DMS153 treated with DMSO at 0.1 percent for 48 hours (cell line): ENCODE data around the gene FAM107A.

ENCODE experiments used
- DNase-seq: peaks from one replicate; lab custom pipeline; 2025; ENCODE audit not compliant: unreplicated experiment; lab: John Stamatoyannopoulos, UW

The FAM107A gene

DNA sequence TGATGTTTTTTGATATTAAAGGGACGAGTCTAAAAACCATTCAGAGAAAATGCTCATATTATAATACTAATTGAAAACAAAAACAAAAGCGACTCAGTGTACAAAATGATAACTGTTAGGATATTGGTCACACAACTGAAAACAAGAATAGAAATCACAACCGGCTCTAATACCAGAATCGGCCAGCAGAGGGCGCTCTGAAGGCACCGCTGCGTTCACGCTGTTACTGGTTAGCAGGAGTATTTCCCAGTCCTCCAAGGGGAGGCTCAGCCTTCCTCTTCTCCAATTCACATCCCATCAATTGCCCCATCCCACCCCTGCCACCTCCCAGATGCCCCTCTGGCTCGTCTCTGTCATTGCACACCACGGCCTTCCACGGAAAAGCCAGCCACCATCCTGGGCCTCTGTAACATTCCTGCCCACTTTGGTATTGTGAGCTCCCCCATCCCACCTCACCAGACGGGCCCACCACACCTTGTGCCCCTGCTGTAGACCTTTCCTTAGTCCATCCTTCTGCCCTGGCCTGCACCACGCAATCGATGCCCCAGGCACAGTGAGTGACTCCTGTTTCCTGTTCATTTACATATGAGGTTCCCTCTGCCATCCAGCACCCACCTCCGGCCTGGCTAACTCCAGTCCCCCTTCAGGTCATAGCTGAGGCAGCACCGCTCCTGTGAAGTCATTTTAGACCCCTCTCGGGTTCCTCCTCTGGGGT lies 8.5 kb downstream of the FAM107A start:
- no peak for DNase-seq

DNA sequence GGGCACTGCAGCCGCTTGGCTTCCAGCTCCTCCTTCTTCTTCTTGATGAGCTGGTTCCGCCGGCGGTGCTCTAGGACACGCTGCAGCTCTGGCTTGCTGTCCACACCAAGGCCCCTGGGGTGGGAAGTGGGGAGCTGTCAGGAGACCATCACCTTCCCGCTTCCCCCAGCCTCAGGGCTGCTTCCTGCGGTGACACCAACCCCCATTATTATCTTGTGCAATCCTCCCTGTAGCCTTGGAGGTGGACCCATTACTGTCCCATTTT lies 10.0 kb downstream of the FAM107A start:
- DNase-seq = no peak

DNA sequence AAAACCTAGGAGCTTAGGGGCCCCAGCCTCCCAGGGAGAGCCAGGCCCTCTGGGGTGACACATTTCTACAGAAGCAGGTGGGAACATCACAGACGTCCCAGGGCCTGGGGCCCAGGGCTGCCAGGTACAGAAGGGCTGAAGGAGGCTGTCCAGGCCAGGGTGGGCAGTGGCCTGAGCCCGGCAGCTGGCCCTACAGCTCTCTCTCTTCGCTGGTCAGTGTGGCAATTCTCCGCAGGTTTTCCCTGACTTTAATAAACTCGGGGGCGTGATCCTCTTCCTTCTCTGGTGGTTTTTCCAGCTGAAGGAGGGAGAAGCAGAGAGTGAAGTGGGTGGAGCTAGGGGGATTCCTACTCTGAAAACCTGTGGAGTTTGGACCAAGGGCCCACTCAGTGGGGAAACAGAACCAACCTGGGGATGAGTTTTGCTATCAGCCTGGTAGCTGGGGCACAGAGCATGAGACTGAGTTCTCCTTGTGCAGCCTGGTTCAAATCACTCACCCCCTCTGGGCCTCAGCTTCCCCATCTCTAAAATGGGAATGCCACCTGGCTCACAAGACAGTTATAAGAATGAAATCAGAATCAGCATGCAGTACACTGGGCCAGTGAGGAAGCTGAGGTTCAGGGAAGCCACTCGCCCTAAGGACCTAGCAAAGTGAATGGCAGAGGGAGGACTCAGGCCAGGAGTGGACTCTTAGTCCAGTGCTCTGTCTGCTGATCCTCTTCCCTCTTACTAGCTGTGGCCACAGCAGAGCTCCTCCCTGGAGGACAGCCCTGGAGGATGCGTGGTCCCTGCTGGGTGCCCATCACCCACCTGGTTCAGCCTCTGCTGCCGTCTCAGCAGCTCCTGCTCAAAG lies 10.6 kb downstream of the FAM107A start:
- no peak for DNase-seq

GRCh38 chr3:58565621-58566397 lies 11.4 kb downstream of the FAM107A start:
- DNase-seq = no peak

DNA sequence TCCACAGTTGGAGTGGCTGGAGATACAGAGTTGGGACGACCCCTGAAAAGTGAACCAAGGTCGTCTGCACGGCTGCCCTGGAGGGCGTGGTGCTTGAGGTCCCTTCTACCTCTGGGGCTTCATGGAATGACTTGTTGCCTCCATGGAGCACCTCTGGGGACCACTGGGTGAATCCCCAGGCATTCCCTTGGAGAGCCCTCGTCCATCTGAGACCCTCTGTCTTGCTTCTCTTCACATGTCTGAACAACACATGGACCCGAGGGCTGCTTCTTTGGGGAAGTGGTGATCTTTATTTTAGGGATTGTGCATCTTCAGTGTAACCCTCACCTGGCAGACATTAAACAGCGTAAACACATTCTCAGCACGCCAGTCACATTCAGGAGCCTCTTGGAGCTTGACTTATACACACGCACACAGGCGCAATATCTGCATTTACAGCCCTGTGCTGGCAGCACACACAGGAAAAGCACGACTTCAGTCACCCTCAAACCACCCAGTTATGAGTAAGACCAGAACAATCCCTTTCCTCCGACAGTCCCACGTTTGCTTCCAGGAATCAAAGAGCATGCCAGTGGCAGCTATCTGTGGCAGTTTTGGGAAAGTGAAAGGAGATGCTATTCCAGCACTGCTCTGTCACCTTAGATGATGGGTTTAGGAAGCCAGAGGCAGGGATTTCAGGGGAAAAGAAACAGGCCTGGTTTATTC lies 12.6 kb downstream of the FAM107A start:
- no peak for DNase-seq

GRCh38 chr3:58564054-58564453 lies 13.1 kb downstream of the FAM107A start:
- no peak for DNase-seq

DNA sequence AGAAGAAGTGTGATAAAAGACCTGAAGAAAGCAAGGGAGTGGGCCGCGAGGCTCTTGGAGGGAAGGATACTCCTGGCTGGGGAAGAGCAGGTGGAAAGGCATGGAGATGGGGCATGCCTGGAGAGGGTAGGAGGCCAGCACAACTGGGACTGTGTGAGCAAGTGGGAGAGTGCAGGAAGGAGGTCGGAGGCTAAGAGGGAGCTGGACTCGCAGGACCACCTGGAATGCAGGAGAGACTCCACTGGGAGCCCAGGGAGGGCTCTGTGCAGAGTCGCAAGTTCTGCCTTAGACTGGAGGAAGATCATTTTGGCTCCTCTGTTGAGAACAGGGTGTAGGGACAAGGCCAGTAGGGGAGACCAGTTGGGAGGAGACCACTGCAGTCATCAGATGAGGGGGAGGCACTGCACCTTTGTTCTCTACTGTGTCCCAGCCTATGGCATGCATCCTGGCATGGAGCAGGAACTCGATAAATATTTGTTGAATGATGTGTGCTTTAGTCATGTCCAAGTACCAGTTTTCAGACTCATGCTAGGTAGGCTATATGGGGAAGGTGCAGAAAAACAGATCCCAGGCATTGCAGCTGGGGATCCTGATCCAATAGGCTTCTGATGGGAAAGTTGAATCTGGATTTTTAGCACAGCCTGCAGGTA lies 13.7 kb downstream of the FAM107A start:
- DNase-seq = no peak

- no peak for DNase-seq
Observed at GRCh38 chr3:58562498-58562897, 14.7 kb downstream of the FAM107A start.

GRCh38 chr3:58560771-58561311 lies 16.4 kb downstream of the FAM107A start:
- no peak for DNase-seq

DNA sequence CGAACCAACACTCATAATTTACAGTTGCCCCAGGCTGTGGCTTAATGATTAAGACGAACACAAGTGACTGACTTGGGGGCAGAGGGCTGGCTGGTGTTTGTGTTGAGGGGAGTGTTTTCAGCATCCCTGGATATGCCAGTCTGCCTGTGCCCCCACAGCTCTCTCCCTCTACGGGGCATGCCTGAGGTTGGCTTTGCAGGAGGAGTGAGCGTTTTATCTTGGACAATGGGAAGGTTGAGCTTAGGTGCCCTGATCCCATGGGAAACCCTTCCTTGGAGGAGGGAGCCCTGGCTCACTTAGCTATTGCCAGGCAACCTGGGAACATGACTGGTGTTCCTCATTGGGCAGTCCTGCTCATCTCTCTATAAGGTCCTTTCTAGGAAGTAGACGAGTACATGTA lies 17.6 kb downstream of the FAM107A start:
- no peak for DNase-seq

GRCh38 chr3:58557491-58557890 lies 19.7 kb downstream of the FAM107A start:
- no peak for DNase-seq

DNA sequence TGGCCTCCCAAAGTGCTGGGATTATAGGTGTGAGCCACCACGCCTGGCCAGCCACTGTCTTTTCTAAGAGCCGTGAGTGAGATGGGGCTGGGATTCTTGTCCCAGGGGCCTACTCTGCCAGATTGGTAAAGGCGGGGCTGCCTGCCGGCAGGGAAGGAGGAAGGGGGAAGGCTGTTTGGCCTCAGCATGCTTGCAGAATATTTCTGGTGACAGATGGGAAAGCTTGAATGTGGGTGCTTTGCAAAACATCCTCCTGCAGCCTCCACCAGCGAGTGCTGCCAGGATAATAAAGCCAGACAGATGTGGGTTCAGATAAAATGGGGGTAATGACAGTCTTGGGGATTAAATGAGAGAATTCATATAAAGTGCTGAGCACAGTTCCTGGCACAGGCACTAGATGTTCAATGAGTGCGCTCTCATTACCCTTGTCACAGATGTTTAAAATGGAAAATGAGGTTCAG lies 20.4 kb downstream of the FAM107A start:
- DNase-seq = no peak

DNA sequence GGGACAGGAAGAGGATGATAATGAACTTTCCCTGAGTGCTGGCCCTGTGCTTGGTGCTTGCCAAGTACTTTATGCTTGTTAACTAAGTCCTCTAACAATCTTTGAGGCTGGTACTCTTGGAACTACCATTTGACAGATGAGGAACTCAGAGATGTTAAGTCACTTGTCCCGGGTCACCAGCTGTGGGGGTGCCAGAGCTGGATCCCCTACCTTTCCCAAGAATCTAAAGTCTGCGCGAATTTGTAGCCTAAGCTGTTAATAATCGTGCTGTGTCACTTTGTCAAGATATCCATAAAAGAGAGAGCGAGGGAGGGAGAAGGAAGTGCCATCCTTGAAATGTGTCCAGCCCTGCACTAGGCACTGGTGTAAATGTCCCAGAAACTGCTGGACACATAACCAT lies 21.2 kb downstream of the FAM107A start:
- DNase-seq = no peak

- DNase-seq = no peak
Observed at GRCh38 chr3:58555203-58555602, 22.0 kb downstream of the FAM107A start.

DNA sequence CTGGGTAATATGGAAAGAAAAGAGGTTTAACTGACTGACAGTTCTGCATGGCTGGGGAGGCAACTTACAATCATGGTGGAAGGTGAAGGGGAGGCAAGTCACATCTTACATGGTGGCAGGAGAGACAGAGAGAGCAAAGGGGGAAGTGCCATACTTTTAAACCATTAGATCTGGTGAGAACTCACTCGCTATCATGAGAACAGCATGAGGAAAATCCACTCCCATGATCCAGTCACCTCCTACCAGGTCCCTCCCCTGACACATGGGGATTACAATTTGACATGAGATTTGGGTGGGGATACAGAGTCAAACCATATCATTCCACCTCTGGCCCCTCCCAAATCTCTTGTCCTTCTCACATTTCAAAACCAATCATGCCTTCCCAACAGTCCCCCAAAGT lies 24.2 kb downstream of the FAM107A start:
- no peak for DNase-seq

DNA sequence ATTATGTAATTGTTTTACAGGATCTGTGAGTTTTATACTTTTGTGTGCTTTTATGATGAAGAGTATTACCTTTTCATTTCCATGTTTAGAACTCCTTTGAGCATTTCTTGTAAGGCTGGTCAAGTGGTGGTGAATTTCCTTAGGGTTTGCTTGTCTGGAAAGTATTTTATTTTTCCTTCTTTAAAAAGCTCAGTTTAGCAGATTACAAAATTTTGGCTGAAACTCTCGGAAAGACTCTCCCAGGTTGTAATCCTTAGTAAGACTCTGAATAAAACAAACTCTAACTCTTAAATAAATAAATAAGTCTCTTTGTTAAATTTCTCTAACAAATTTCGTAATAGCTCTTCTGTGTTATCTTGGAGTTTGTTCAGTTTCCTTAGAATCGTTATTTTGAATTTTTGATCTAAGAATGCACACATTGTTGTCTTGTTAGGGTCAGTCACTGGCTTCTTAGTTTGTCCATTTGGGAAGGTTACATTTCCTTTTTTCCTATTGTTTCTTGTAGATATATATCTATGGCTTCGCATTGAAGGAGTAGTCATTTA lies 25.5 kb downstream of the FAM107A start:
- no peak for DNase-seq

DNA sequence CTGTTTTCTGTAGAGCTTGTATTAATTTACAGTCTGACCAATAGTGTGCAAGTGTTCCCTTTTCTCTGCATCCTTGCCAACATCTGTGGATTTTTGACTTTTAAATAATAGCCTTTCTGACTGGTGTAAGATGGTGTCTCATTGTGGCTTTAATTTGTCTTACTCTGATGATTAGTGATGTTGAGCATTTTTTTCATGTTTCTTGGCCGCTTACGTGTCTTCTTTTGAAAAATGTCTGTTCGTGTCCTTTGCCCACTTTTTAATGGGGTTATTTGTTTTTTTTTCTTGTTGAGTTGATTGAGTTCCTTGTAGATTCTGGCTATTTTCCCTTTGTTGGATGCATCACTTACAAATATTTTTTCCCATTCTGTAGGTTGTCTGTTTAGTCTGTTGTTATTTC lies 32.6 kb downstream of the FAM107A start:
- no peak for DNase-seq

GRCh38 chr3:58540176-58540858 lies 36.9 kb downstream of the FAM107A start:
- DNase-seq = no peak

GRCh38 chr3:58539626-58540025 lies 37.6 kb downstream of the FAM107A start:
- DNase-seq = no peak
